Tibial nerve (tissue), 4 donors: ENCODE results near the gene GSG1L.

Experiments
- EP300 ChIP-seq, 2 donors: sonication (generic); formaldehyde crosslinking; IDR thresholded peaks; one replicate each; pipeline ENCODE4 v1.6.1; 2017; ENCODE audit warnings: antibody characterized with exemption in 2 of 2, mild to moderate bottlenecking in 1 of 2
- TF ChIP-seq, protein P1 (sequence below), 5 experiments: fragments of 200-600 bp in 3 of 5; fragments of 450-650 bp in 2 of 5; sonication (generic) in 3 of 5; IDR thresholded peaks; one replicate each; pipeline ENCODE4 v1.5.1; 2016 to 2019; ENCODE audit warnings: antibody characterized with exemption in 5 of 5, mild to moderate bottlenecking in 3 of 5, moderate library complexity in 2 of 5

- TF ChIP-seq, protein P1, sequence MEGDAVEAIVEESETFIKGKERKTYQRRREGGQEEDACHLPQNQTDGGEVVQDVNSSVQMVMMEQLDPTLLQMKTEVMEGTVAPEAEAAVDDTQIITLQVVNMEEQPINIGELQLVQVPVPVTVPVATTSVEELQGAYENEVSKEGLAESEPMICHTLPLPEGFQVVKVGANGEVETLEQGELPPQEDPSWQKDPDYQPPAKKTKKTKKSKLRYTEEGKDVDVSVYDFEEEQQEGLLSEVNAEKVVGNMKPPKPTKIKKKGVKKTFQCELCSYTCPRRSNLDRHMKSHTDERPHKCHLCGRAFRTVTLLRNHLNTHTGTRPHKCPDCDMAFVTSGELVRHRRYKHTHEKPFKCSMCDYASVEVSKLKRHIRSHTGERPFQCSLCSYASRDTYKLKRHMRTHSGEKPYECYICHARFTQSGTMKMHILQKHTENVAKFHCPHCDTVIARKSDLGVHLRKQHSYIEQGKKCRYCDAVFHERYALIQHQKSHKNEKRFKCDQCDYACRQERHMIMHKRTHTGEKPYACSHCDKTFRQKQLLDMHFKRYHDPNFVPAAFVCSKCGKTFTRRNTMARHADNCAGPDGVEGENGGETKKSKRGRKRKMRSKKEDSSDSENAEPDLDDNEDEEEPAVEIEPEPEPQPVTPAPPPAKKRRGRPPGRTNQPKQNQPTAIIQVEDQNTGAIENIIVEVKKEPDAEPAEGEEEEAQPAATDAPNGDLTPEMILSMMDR (IDR thresholded peaks at IDR 0.05): no peak
- TF ChIP-seq EP300 (IDR thresholded peaks at IDR 0.05): no peak
Observed at GRCh38 chr16:27923751-27924150, 139.8 kb downstream of the GSG1L start.
